ENCODE measurements around the gene BAZ1A.

GRCh38 chr14:34732802-34733201, 142.4 kb downstream of the BAZ1A start:
- TF ChIP-seq CTCF (IDR thresholded peaks at IDR 0.05) (no peak), POLR2A (IDR thresholded peaks at IDR 0.05) (no peak)
